Activated T-helper 2 cell treated with anti-CD3 and anti-CD28 coated beads, Interferon-gamma antibody, Interleukin-2, Interleukin-4, amounts not matched to agents 10 μg/mL and 5 μg/mL and 100 μg/mL, durations not matched to agents 14 hours and 24 hours and 36 hours (primary cell): ENCODE measurements around the gene KPTN. TPM values are rescaled to one million over a fixed set of nuclear protein-coding genes. Genes with fewer than 3 reads are reported as not detected.
A peak's percentile ranks its signal among the peaks of the same experiment; 100 is the strongest.

Source experiments
- DNase-seq: peaks from one replicate; pipeline ENCODE4 v3.0.0; 2021; ENCODE audit warnings: low spot score
- H3K27ac Mint-ChIP-seq: one replicate; pipeline ENCODE4 v1.8.0; 2021; ENCODE audit warnings: mixed read lengths
- H3K27me3 Mint-ChIP-seq: one replicate; pipeline ENCODE4 v1.8.0; 2021; ENCODE audit warnings: low read depth, mixed read lengths
- H3K36me3 Mint-ChIP-seq: one replicate; pipeline ENCODE4 v1.8.0; 2021; ENCODE audit warnings: low read depth, mixed read lengths
- H3K4me1 Mint-ChIP-seq: one replicate; pipeline ENCODE4 v1.8.0; 2021; ENCODE audit warnings: low read depth, mixed read lengths
- H3K4me3 Mint-ChIP-seq: one replicate; pipeline ENCODE4 v1.8.0; 2021; ENCODE audit warnings: low read depth, mild to moderate bottlenecking, moderate library complexity, mixed read lengths
- H3K9me3 Mint-ChIP-seq: one replicate; pipeline ENCODE4 v1.8.0; 2021; ENCODE audit warnings: mixed read lengths
- intact Hi-C: fragments of 100-400 bp; cut with micrococcal nuclease; formaldehyde crosslinking; loops from one replicate; pipeline ENCODE4 v1.15.1; 2023
- total RNA-seq: library from RNA; stranded (reverse); gene quantifications from 2 replicates; pipeline ENCODE4 v1.2.3, GENCODE V29; 2022

The KPTN gene
- total RNA-seq, 1 donor from 2014 or later = 11.3 TPM

- Mint-ChIP-seq H3K4me3 (peak overlapping the region; percentile 99), H3K9me3 (no peaks in the 10 kb centered on the region), H3K27me3 (no peaks in the 10 kb centered on the region), H3K36me3 (peaks cover 9% of the 10 kb centered on the region), H3K27ac (no peak overlapping the region), H3K4me1 (peaks cover 22% of the 10 kb centered on the region)
- intact Hi-C loops = loop anchor here (5.0 kb wide), 1 partner anchor 46 kb away; no protein-coding TSS in a partner anchor
- no peak for DNase-seq
Measured at GRCh38 chr19:47483200-47483599, 819 bp downstream of the KPTN start.

GRCh38 chr19:47481460-47482052 lies 2.5 kb downstream of the KPTN start:
- H3K4me3 Mint-ChIP-seq = no peak overlapping the region
- intact Hi-C loops = loop anchor here (5.0 kb wide), 1 partner anchor 44 kb away; no protein-coding TSS in a partner anchor
- H3K27me3 Mint-ChIP-seq = no peaks in the 10 kb centered on the region
- no peak for DNase-seq
- peaks cover 16% of the 10 kb centered on the region for H3K4me1 Mint-ChIP-seq
- peaks cover 9% of the 10 kb centered on the region for H3K36me3 Mint-ChIP-seq
- no peaks in the 10 kb centered on the region for H3K9me3 Mint-ChIP-seq
- H3K27ac Mint-ChIP-seq = no peak overlapping the region

- Mint-ChIP-seq H3K27me3 (no peaks in the 10 kb centered on the region), H3K4me3 (no peak overlapping the region)
Measured at GRCh38 chr19:47480658-47481057, 3.4 kb downstream of the KPTN start.

GRCh38 chr19:47479701-47480503 lies 4.1 kb downstream of the KPTN start:
- Mint-ChIP-seq H3K4me1 (peaks cover 7% of the 10 kb centered on the region), H3K9me3 (no peaks in the 10 kb centered on the region), H3K27ac (no peak overlapping the region), H3K36me3 (peaks cover under 1% of the 10 kb centered on the region), H3K27me3 (no peaks in the 10 kb centered on the region), H3K4me3 (no peak overlapping the region)
- no peak for DNase-seq
- intact Hi-C loops = loop anchor here (5.0 kb wide), 1 partner anchor 43 kb away; no protein-coding TSS in a partner anchor

More at GRCh38 chr19:47480658-47481057, 3.4 kb downstream of the KPTN start:
- Mint-ChIP-seq H3K27ac (no peak overlapping the region), H3K36me3 (peaks cover 7% of the 10 kb centered on the region), H3K4me1 (peaks cover 15% of the 10 kb centered on the region), H3K9me3 (no peaks in the 10 kb centered on the region)
- no peak for DNase-seq
- intact Hi-C loops = loop anchor here (5.0 kb wide), 1 partner anchor 43 kb away; no protein-coding TSS in a partner anchor

GRCh38 chr19:47476438-47476972 lies 7.5 kb downstream of the KPTN start:
- Mint-ChIP-seq H3K9me3 (no peaks in the 10 kb centered on the region), H3K27ac (no peak overlapping the region), H3K4me1 (no peaks in the 10 kb centered on the region), H3K4me3 (no peak overlapping the region), H3K36me3 (no peaks in the 10 kb centered on the region), H3K27me3 (peaks cover 4% of the 10 kb centered on the region)
- intact Hi-C loops = no loop called here
- no peak for DNase-seq

- Mint-ChIP-seq H3K4me3 (no peak overlapping the region), H3K27ac (no peak overlapping the region), H3K9me3 (no peaks in the 10 kb centered on the region), H3K36me3 (no peaks in the 10 kb centered on the region), H3K4me1 (peaks cover 5% of the 10 kb centered on the region), H3K27me3 (peaks cover 12% of the 10 kb centered on the region)
- intact Hi-C loops = no loop called here
- DNase-seq = no peak
Measured at GRCh38 chr19:47475465-47475864, 8.6 kb downstream of the KPTN start.

GRCh38 chr19:47473336-47473735 lies 10.7 kb downstream of the KPTN start:
- Mint-ChIP-seq H3K27me3 (peaks cover 25% of the 10 kb centered on the region), H3K4me1 (peaks cover 7% of the 10 kb centered on the region), H3K36me3 (no peaks in the 10 kb centered on the region), H3K4me3 (no peak overlapping the region), H3K9me3 (no peaks in the 10 kb centered on the region), H3K27ac (no peak overlapping the region)
- DNase-seq = no peak
- intact Hi-C loops = no loop called here

- peak; percentile 63 for DNase-seq
- Mint-ChIP-seq H3K9me3 (no peaks in the 10 kb centered on the region), H3K27me3 (peaks cover 33% of the 10 kb centered on the region), H3K36me3 (no peaks in the 10 kb centered on the region), H3K4me1 (peaks cover 7% of the 10 kb centered on the region), H3K4me3 (no peak within 1 kb of the TSS), H3K27ac (no peak within 1 kb of the TSS)
- intact Hi-C loops = no loop called here
Measured at GRCh38 chr19:47471733-47472457, 12.1 kb downstream of the KPTN start, which contains the start of gene SLC8A2. Gene SLC8A2 (minus strand): TSS chr19:47471893. CDS start chr19:47466403, 5,490 bp downstream.

GRCh38 chr19:47471381-47471732 lies 12.7 kb downstream of the KPTN start:
- H3K36me3 Mint-ChIP-seq = no peaks in the 10 kb centered on the region
- no peak overlapping the region for H3K27ac Mint-ChIP-seq
- intact Hi-C loops = no loop called here
- no peak for DNase-seq
- H3K9me3 Mint-ChIP-seq = no peaks in the 10 kb centered on the region
- H3K27me3 Mint-ChIP-seq = peaks cover 33% of the 10 kb centered on the region
- peaks cover 7% of the 10 kb centered on the region for H3K4me1 Mint-ChIP-seq
- H3K4me3 Mint-ChIP-seq = no peak overlapping the region

- intact Hi-C loops = no loop called here
- no peaks in the 10 kb centered on the region for H3K36me3 Mint-ChIP-seq
- no peak for DNase-seq
- no peaks in the 10 kb centered on the region for H3K9me3 Mint-ChIP-seq
- H3K27ac Mint-ChIP-seq = no peak overlapping the region
- peaks cover 7% of the 10 kb centered on the region for H3K4me1 Mint-ChIP-seq
- H3K27me3 Mint-ChIP-seq = peaks cover 33% of the 10 kb centered on the region
- H3K4me3 Mint-ChIP-seq = no peak overlapping the region
Measured at GRCh38 chr19:47470447-47471195, 13.4 kb downstream of the KPTN start.

GRCh38 chr19:47469719-47470118 lies 14.3 kb downstream of the KPTN start:
- Mint-ChIP-seq H3K27ac (no peak overlapping the region), H3K4me1 (peaks cover 7% of the 10 kb centered on the region), H3K9me3 (no peaks in the 10 kb centered on the region), H3K4me3 (no peak overlapping the region), H3K27me3 (peaks cover 37% of the 10 kb centered on the region), H3K36me3 (no peaks in the 10 kb centered on the region)
- intact Hi-C loops = no loop called here
- no peak for DNase-seq

GRCh38 chr19:47469363-47469700 lies 14.7 kb downstream of the KPTN start:
- peaks cover 7% of the 10 kb centered on the region for H3K4me1 Mint-ChIP-seq
- intact Hi-C loops = no loop called here
- DNase-seq = no peak
- peaks cover 40% of the 10 kb centered on the region for H3K27me3 Mint-ChIP-seq
- no peaks in the 10 kb centered on the region for H3K9me3 Mint-ChIP-seq
- H3K36me3 Mint-ChIP-seq = no peaks in the 10 kb centered on the region
- H3K27ac Mint-ChIP-seq = no peak overlapping the region
- H3K4me3 Mint-ChIP-seq = no peak overlapping the region
